ENCODE data around the gene CHPT1.

GRCh38 chr12:101691503-101692096 lies 5.8 kb upstream of the CHPT1 start:
- TF ChIP-seq CTCF (IDR thresholded peaks at IDR 0.05; ENCODE audit: borderline replicate concordance, extremely low read depth, low read length, poor library complexity, severe bottlenecking) (no peak), EZH2 (IDR thresholded peaks at IDR 0.05; ENCODE audit: borderline replicate concordance, low read depth, low read length, severe bottlenecking) (no peak)

All from DND-41 (cell line).